AG04450 (cell line): Measurements from ENCODE around the gene EIF4E1B. TPM values are rescaled to one million over a fixed set of nuclear protein-coding genes. Genes with fewer than 3 reads are reported as not detected.
"Not testable (repeated sequence)": the region's sequence is repeated elsewhere in the genome, so short reads cannot be mapped to it uniquely, and the experiment has no call there.

Experiments
- CTCF ChIA-PET: fragments of 300-600, 350-600 bp; formaldehyde crosslinking; extraction: SDS; loops from one replicate; lab custom pipeline; 2022; ENCODE audit warnings: antibody characterized with exemption, inconsistent platforms; lab: Charles Lee
- POLR2A ChIA-PET: fragments of 350-600 bp; formaldehyde crosslinking; extraction: SDS; loops from one replicate; lab custom pipeline; 2021; ENCODE audit warnings: antibody characterized with exemption, inconsistent platforms; lab: Yijun Ruan, JAX
- DNase-seq: peaks from one replicate; pipeline ENCODE4 v3.0.0-alpha.2; 2011; ENCODE audit warnings: low read depth, low spot score
- H3K27ac ChIP-seq: one replicate; pipeline ENCODE4 v1.5.1; 2012; ENCODE audit warnings: low read depth, low read length, control low read depth
- H3K27me3 ChIP-seq: one replicate; pipeline ENCODE4 v1.6.0; 2012; ENCODE audit warnings: low read length; ENCODE audit not compliant: control insufficient read depth, insufficient read depth
- H3K4me3 ChIP-seq: 2 replicates; pipeline ENCODE4 v1.5.1; 2011; ENCODE audit warnings: mild to moderate bottlenecking, low read depth, low read length, control low read depth
- H3K9me3 ChIP-seq: 2 replicates; pipeline ENCODE4 v1.5.1; 2012; ENCODE audit warnings: low read length; ENCODE audit not compliant: control insufficient read depth, insufficient read depth
- CTCF ChIP-seq: IDR thresholded peaks from 2 replicates; pipeline ENCODE4 v1.5.1; 2011; ENCODE audit warnings: low read depth, low read length, control low read depth, inconsistent platforms
- polyA plus RNA-seq: library from polyadenylated mRNA; depleted of rRNA; stranded (reverse); fragments of >200 nt; gene quantifications from 2 replicates; pipeline ENCODE4 v1.2.3, GENCODE V29; 2011

The EIF4E1B gene
- polyA plus RNA-seq, 1 experiment: not detected

GRCh38 chr5:176589039-176589769 is 41.3 kb upstream of the EIF4E1B start:
- ChIA-PET POLR2A (no interaction called here), CTCF (interaction anchor here (2.0 kb wide), 1 partner anchor 16 kb away, joined by 8 read pairs; no protein-coding TSS in a partner anchor)
- Histone ChIP-seq H3K27ac (no peak overlapping the region), H3K4me3 (no peak overlapping the region), H3K9me3 (peaks cover 32% of the 10 kb centered on the region), H3K27me3 (no peaks in the 10 kb centered on the region)
- DNase-seq: no peak
- TF ChIP-seq CTCF: no peak

- Histone ChIP-seq H3K27ac (no peak overlapping the region), H3K9me3 (peaks cover 22% of the 10 kb centered on the region), H3K27me3 (no peaks in the 10 kb centered on the region), H3K4me3 (no peak overlapping the region)
- no peak for DNase-seq
- TF ChIP-seq CTCF: no peak
- POLR2A ChIA-PET: no interaction called here
- CTCF ChIA-PET: interaction anchor here (0.5 to 2.0 kb wide), 2 partner anchors 17 to 1478 kb away, joined by 3 to 8 read pairs; no protein-coding TSS in a partner anchor
Observed at GRCh38 chr5:176590035-176590717, 40.3 kb upstream of the EIF4E1B start.

GRCh38 chr5:176591667-176592066 is 38.8 kb upstream of the EIF4E1B start:
- POLR2A ChIA-PET, H3K4me3 ChIP-seq, CTCF ChIA-PET, H3K27ac ChIP-seq, DNase-seq, H3K27me3 ChIP-seq, H3K9me3 ChIP-seq: not testable (repeated sequence)

- H3K4me3 ChIP-seq: no peak overlapping the region
- H3K27ac ChIP-seq: no peak overlapping the region
- H3K9me3 ChIP-seq: peaks cover 7% of the 10 kb centered on the region
- POLR2A ChIA-PET: no interaction called here
- CTCF ChIA-PET: no interaction called here
- no peak for DNase-seq
- no peaks in the 10 kb centered on the region for H3K27me3 ChIP-seq
- TF ChIP-seq CTCF: no peak
Observed at GRCh38 chr5:176592573-176592972, 37.9 kb upstream of the EIF4E1B start.

GRCh38 chr5:176593273-176593869 is 37.1 kb upstream of the EIF4E1B start:
- Histone ChIP-seq H3K4me3 (no peak overlapping the region), H3K27me3 (no peaks in the 10 kb centered on the region), H3K27ac (no peak overlapping the region), H3K9me3 (peaks cover 7% of the 10 kb centered on the region)
- no peak for TF ChIP-seq CTCF
- no peak for DNase-seq
- ChIA-PET POLR2A (no interaction called here), CTCF (no interaction called here)
